HepG2 (cell line): ENCODE data around the gene PIP5K1A. TPM values are rescaled to one million over a fixed set of nuclear protein-coding genes. Genes with fewer than 3 reads are reported as not detected.

Source experiments
- ATAC-seq: fragments of 200-7000 bp; cut with Tn5 transposase; 3 replicates; pipeline ENCODE4 v1.9.1; 2020; ENCODE audit warnings: mild to moderate bottlenecking, moderate library complexity
- BruUV-seq: library from RNA; stranded (reverse); fragments of 400-500 nt; replicated peaks from 2 replicates; lab custom pipeline; 2021; lab: Mats Ljungman, UMichigan
- CTCF ChIA-PET: fragments of 300-600 bp; formaldehyde crosslinking; extraction: SDS; loops from one replicate; lab custom pipeline; 2021; ENCODE audit warnings: low total read pairs, inconsistent platforms, low intra/inter-chr PET ratio; lab: Yijun Ruan, JAX
- POLR2A ChIA-PET: fragments of 350-600 bp; sonication (Branson Sonifier 250); formaldehyde crosslinking; loops from one replicate; lab custom pipeline; 2020; ENCODE audit warnings: antibody characterized with exemption, inconsistent platforms; lab: Yijun Ruan, JAX
- DNase-seq: peaks from one replicate; pipeline ENCODE4 v3.0.0-alpha.2; 2015; ENCODE audit warnings: low spot score
- FAIRE-seq: peaks from 3 replicates; lab custom pipeline; 2011; peaks lifted over from hg19 to GRCh38; lab: Jason Lieb, UNC
- H2AFZ ChIP-seq: one replicate; pipeline ENCODE4 v1.6.1; 2011; ENCODE audit warnings: low read length, inconsistent platforms
- H3K27ac ChIP-seq: fragments of 300-600 bp; 3 replicates; pipeline ENCODE4 v1.8.0; 2011; ENCODE audit warnings: mixed run types, mild to moderate bottlenecking, mixed read lengths, low read length, inconsistent platforms; ENCODE audit not compliant: insufficient read depth; ENCODE audit errors: extremely low read length
- H3K27me3 ChIP-seq, 2 experiments: fragments of 200-600 bp in 1 of 2; 2 replicates in 1 of 2; 3 replicates in 1 of 2; pipeline versions ENCODE4 v1.6.0 to v1.8.0; 2011; ENCODE audit warnings: low read length in 2 of 2, mild to moderate bottlenecking in 2 of 2, moderate library complexity in 2 of 2, inconsistent platforms in 1 of 2; ENCODE audit not compliant: insufficient read depth in 2 of 2, control insufficient read depth in 1 of 2
- H3K36me3 ChIP-seq, 2 experiments: fragments of 200-600 bp in 1 of 2; replicated peaks in 1 of 2; 2 replicates in 1 of 2; 3 replicates in 1 of 2; pipeline versions ENCODE4 v1.5.1 to v1.8.0; 2011; ENCODE audit warnings: low read length in 2 of 2, inconsistent platforms in 1 of 2; ENCODE audit not compliant: insufficient read depth in 2 of 2, control insufficient read depth in 1 of 2
- H3K4me1 ChIP-seq: 2 replicates; pipeline ENCODE4 v1.5.1; 2012; ENCODE audit warnings: low read length, inconsistent platforms; ENCODE audit not compliant: insufficient read depth
- H3K4me2 ChIP-seq: 2 replicates; pipeline ENCODE4 v1.6.0; 2011; ENCODE audit warnings: low read depth, low read length, inconsistent platforms
- H3K4me3 ChIP-seq, 3 experiments: fragments of 200-600 bp in 1 of 3; sonication (generic), shearing (Covaris generic) in 1 of 3; replicated peaks in 1 of 3; 2 replicates each; pipeline ENCODE4 v1.5.1; 2011 to 2016; ENCODE audit warnings: low read length in 3 of 3, inconsistent platforms in 2 of 3, low read depth in 2 of 3, mild to moderate bottlenecking in 2 of 3, control low read depth in 1 of 3, mixed read lengths in 1 of 3; ENCODE audit not compliant: insufficient read depth in 1 of 3
- H3K79me2 ChIP-seq: one replicate; pipeline ENCODE4 v1.6.1; 2011; ENCODE audit warnings: low read length, inconsistent platforms; ENCODE audit not compliant: insufficient read depth
- H3K9ac ChIP-seq: 2 replicates; pipeline ENCODE4 v1.6.0; 2011; ENCODE audit warnings: mild to moderate bottlenecking, low read depth, low read length, inconsistent platforms; ENCODE audit not compliant: insufficient read depth
- H3K9me3 ChIP-seq: 2 replicates; pipeline ENCODE4 v1.5.1; 2012; ENCODE audit warnings: mild to moderate bottlenecking, low read length
- H4K20me1 ChIP-seq: 2 replicates; pipeline ENCODE4 v1.6.0; 2011; ENCODE audit warnings: inconsistent platforms, mild to moderate bottlenecking, low read length, moderate library complexity; ENCODE audit not compliant: insufficient read depth
- AGO2 ChIP-seq: fragments of 200-400 bp; formaldehyde crosslinking; optimal IDR thresholded peaks from 2 replicates; pipeline ENCODE3; 2017; ENCODE audit warnings: mild to moderate bottlenecking, low read depth, low read length, moderate library complexity
- CBX1 ChIP-seq: IDR thresholded peaks from one replicate; pipeline ENCODE4 v1.6.1; 2016; ENCODE audit warnings: antibody characterized with exemption, low read depth
- FOXM1 ChIP-seq: sonication (generic); formaldehyde crosslinking; IDR thresholded peaks from 2 replicates; pipeline ENCODE4 v1.5.0; 2020; ENCODE audit warnings: missing genetic modification reagents
- MTERF4 ChIP-seq: sonication (generic); formaldehyde crosslinking; IDR thresholded peaks from 2 replicates; pipeline ENCODE4 v1.8.0; 2023; ENCODE audit warnings: mild to moderate bottlenecking, missing genetic modification reagents
- RARA ChIP-seq: IDR thresholded peaks from 2 replicates; pipeline ENCODE4 v1.6.1; 2016; ENCODE audit warnings: missing genetic modification reagents, missing compliant biosample characterization
- RBM22 ChIP-seq: fragments of 200-400 bp; formaldehyde crosslinking; optimal IDR thresholded peaks from 2 replicates; pipeline ENCODE3; 2017; ENCODE audit warnings: mild to moderate bottlenecking, low read length, moderate library complexity
- THRA ChIP-seq: sonication (generic); formaldehyde crosslinking; IDR thresholded peaks from 2 replicates; pipeline ENCODE4 v1.4.0; 2020; ENCODE audit warnings: missing genetic modification reagents, borderline replicate concordance
- TSC22D2 ChIP-seq: sonication (generic); formaldehyde crosslinking; IDR thresholded peaks from 2 replicates; pipeline ENCODE4 v1.5.1; 2020; ENCODE audit warnings: missing genetic modification reagents, mild to moderate bottlenecking, borderline replicate concordance
- ZMAT5 ChIP-seq: sonication (generic); formaldehyde crosslinking; IDR thresholded peaks from 2 replicates; pipeline ENCODE4 v1.5.0; 2020; ENCODE audit warnings: mild to moderate bottlenecking, low read depth, missing genetic modification reagents, borderline replicate concordance
- ZNF430 ChIP-seq: sonication (generic); formaldehyde crosslinking; IDR thresholded peaks from 2 replicates; pipeline ENCODE4 v1.9.0; 2021; ENCODE audit warnings: mild to moderate bottlenecking, missing genetic modification reagents
- ZNF563 ChIP-seq: sonication (generic); formaldehyde crosslinking; IDR thresholded peaks from 2 replicates; pipeline ENCODE4 v1.8.0; 2022; ENCODE audit warnings: mild to moderate bottlenecking, moderate library complexity, missing genetic modification reagents
- WGBS: methylation state at CpG from one replicate; pipeline ENCODE4 v1.1.6; 2017; ENCODE audit warnings: low lambda C conversion rate; 5-methylcytosine and 5-hydroxymethylcytosine counted together
- in situ Hi-C: cut with HindIII; loops from 2 replicates; pipeline ENCODE4 v1.10.0; 2017; ENCODE audit warnings: low pct_unique_long_range_greater_than_20kb; ENCODE audit not compliant: extremely low pct_ligation_motif_present
- intact Hi-C: fragments of 100-400 bp; cut with micrococcal nuclease; formaldehyde crosslinking; loops from one replicate; pipeline ENCODE4 v1.10.0; 2022; ENCODE audit not compliant: unreplicated experiment
- polyA plus RNA-seq, 8 experiments: library from polyadenylated mRNA; depleted of rRNA in 3 of 8; stranded (reverse) in 7 of 8; unstranded in 1 of 8; fragments of >200 nt; fragmentation: Illumina TruSeq in 4 of 8; extraction: Trizol in 4 of 8; gene quantifications; 2 replicates each; pipeline versions ENCODE4 v1.2.1 to v1.2.3, GENCODE V29; 2011 to 2016; ENCODE audit warnings: low read depth in 4 of 8, missing spikeins in 1 of 8, mixed read lengths in 1 of 8; ENCODE audit not compliant: insufficient read depth in 1 of 8
- total RNA-seq, 5 experiments: library from RNA; depleted of rRNA; stranded (reverse); fragments of >200 nt; fragmentation: Illumina TruSeq; extraction: Trizol; gene quantifications; 2 replicates each; pipeline ENCODE4 v1.2.3, GENCODE V29; 2016; ENCODE audit warnings: low read depth in 1 of 5

PIP5K1A gene
- total and polyA plus RNA-seq, 2 of the 13 experiments (the other 11 are each of a cell fraction or from before 2014, with no cell fraction given), result 45.3 to 65.1 TPM

- H3K4me1 ChIP-seq, result no peaks in the 10 kb centered on the region
- no peaks in the 10 kb centered on the region for H3K27me3 ChIP-seq
- BruUV-seq, result TSS peak; percentile 3
- H3K36me3 ChIP-seq, result peaks cover 58 to 85% of the 10 kb centered on the region in 2 experiments
- ChIA-PET POLR2A (interaction anchor here (1.2 kb wide), 1 partner anchor 9 kb away, joined by 3 read pairs; the partner anchor contains the start of gene ZNF687), CTCF (no interaction called here)
- in situ Hi-C loops, result no loop called here
- H4K20me1 ChIP-seq, result 0 out of 2 replicates have a peak, but pooled peaks cover 6% of the 10 kb centered on the region
- intact Hi-C loops, result no loop called here
- H3K9ac ChIP-seq, result no peak overlapping the region
- H3K27ac ChIP-seq, result no peak overlapping the region
- TF ChIP-seq AGO2 (peak; percentile 54), THRA (CRISPR knock-in tag) (no peak), FOXM1 (CRISPR knock-in tag) (no peak), CBX1 (no peak), ZNF563 (CRISPR knock-in tag) (no peak), ZMAT5 (CRISPR knock-in tag) (no peak), MTERF4 (CRISPR knock-in tag) (no peak), TSC22D2 (CRISPR knock-in tag) (no peak), RARA (CRISPR knock-in tag) (no peak), ZNF430 (CRISPR knock-in tag) (no peak), RBM22 (peak; percentile 66)
- H3K4me2 ChIP-seq, result no peak overlapping the region
- no peaks in the 10 kb centered on the region for H3K9me3 ChIP-seq
- no peak for DNase-seq
- peaks cover 3% of the 10 kb centered on the region for H3K79me2 ChIP-seq
- 98% methylated on average over 4 of the region's 19 CpGs for WGBS
- H2AFZ ChIP-seq, result no peak overlapping the region
- no peak; the same call in 2 of the 3 replicates for ATAC-seq
- FAIRE-seq, result no peak
- no peak overlapping the region for H3K4me3 ChIP-seq
Observed at GRCh38 chr1:151290709-151291303, 92.5 kb downstream of the PIP5K1A start.
